ENCODE data around the gene RFC5.

RFC5 gene

GRCh38 chr12:118052324-118053070 is 36.0 kb downstream of the RFC5 start:
- no peak overlapping the region for H3K4me3 ChIP-seq (ENCODE audit: low read depth, low read length)
- no peak overlapping the region for H3K9ac ChIP-seq (ENCODE audit: low read depth, low read length)
- H3K4me1 ChIP-seq (ENCODE audit: control insufficient read depth, insufficient read depth, low read length), result peaks cover 3% of the 10 kb centered on the region; the same call in 1 of the 2 replicates
- peak overlapping the region; percentile 55 for H3K27ac ChIP-seq (ENCODE audit: low read depth, low read length)
- no peaks in the 10 kb centered on the region for H3K9me3 ChIP-seq (ENCODE audit: control insufficient read depth, insufficient read depth, low read length)
- peaks cover 51% of the 10 kb centered on the region for H3K36me3 ChIP-seq (ENCODE audit: control insufficient read depth, insufficient read depth, low read length)
- no peaks in the 10 kb centered on the region for H3K27me3 ChIP-seq (ENCODE audit: control insufficient read depth, insufficient read depth, low read length)

- no peak overlapping the region for H3K9ac ChIP-seq (ENCODE audit: low read depth, low read length)
- peaks cover 3% of the 10 kb centered on the region; the same call in 1 of the 2 replicates for H3K4me1 ChIP-seq (ENCODE audit: control insufficient read depth, insufficient read depth, low read length)
- peaks cover 43% of the 10 kb centered on the region for H3K36me3 ChIP-seq (ENCODE audit: control insufficient read depth, insufficient read depth, low read length)
- no peaks in the 10 kb centered on the region for H3K9me3 ChIP-seq (ENCODE audit: control insufficient read depth, insufficient read depth, low read length)
- no peaks in the 10 kb centered on the region for H3K27me3 ChIP-seq (ENCODE audit: control insufficient read depth, insufficient read depth, low read length)
- H3K4me3 ChIP-seq (ENCODE audit: low read depth, low read length), result no peak overlapping the region
- peak overlapping the region; percentile 53 for H3K27ac ChIP-seq (ENCODE audit: low read depth, low read length)
Observed at GRCh38 chr12:118053071-118053985, 36.8 kb downstream of the RFC5 start.

- H3K4me3 ChIP-seq (ENCODE audit: low read depth, low read length), result no peak overlapping the region
- H3K4me1 ChIP-seq (ENCODE audit: control insufficient read depth, insufficient read depth, low read length), result peaks cover 12% of the 10 kb centered on the region
- H3K9ac ChIP-seq (ENCODE audit: low read depth, low read length), result no peak overlapping the region
- no peak overlapping the region for H3K27ac ChIP-seq (ENCODE audit: low read depth, low read length)
- no peaks in the 10 kb centered on the region for H3K27me3 ChIP-seq (ENCODE audit: control insufficient read depth, insufficient read depth, low read length)
- no peaks in the 10 kb centered on the region for H3K9me3 ChIP-seq (ENCODE audit: control insufficient read depth, insufficient read depth, low read length)
- peaks cover 25% of the 10 kb centered on the region for H3K36me3 ChIP-seq (ENCODE audit: control insufficient read depth, insufficient read depth, low read length)
Observed at GRCh38 chr12:118055144-118055557, 38.6 kb downstream of the RFC5 start.

GRCh38 chr12:118055865-118056773 is 39.6 kb downstream of the RFC5 start:
- Histone ChIP-seq H3K27ac (ENCODE audit: low read depth, low read length) (no peak overlapping the region), H3K4me1 (ENCODE audit: control insufficient read depth, insufficient read depth, low read length) (peaks cover 13% of the 10 kb centered on the region), H3K9ac (ENCODE audit: low read depth, low read length) (no peak overlapping the region), H3K4me3 (ENCODE audit: low read depth, low read length) (no peak overlapping the region), H3K36me3 (ENCODE audit: control insufficient read depth, insufficient read depth, low read length) (peaks cover 16% of the 10 kb centered on the region), H3K9me3 (ENCODE audit: control insufficient read depth, insufficient read depth, low read length) (no peaks in the 10 kb centered on the region), H3K27me3 (ENCODE audit: control insufficient read depth, insufficient read depth, low read length) (no peaks in the 10 kb centered on the region)

GRCh38 chr12:118058227-118058626 is 41.7 kb downstream of the RFC5 start:
- Histone ChIP-seq H3K27me3 (ENCODE audit: control insufficient read depth, insufficient read depth, low read length) (no peaks in the 10 kb centered on the region), H3K36me3 (ENCODE audit: control insufficient read depth, insufficient read depth, low read length) (no peaks in the 10 kb centered on the region; the same call in 1 of the 2 replicates), H3K9me3 (ENCODE audit: control insufficient read depth, insufficient read depth, low read length) (no peaks in the 10 kb centered on the region), H3K9ac (ENCODE audit: low read depth, low read length) (no peak overlapping the region), H3K27ac (ENCODE audit: low read depth, low read length) (no peak overlapping the region), H3K4me3 (ENCODE audit: low read depth, low read length) (no peak overlapping the region), H3K4me1 (ENCODE audit: control insufficient read depth, insufficient read depth, low read length) (peaks cover 15% of the 10 kb centered on the region)

GRCh38 chr12:118058881-118059280 is 42.4 kb downstream of the RFC5 start:
- no peaks in the 10 kb centered on the region for H3K27me3 ChIP-seq (ENCODE audit: control insufficient read depth, insufficient read depth, low read length)
- H3K4me1 ChIP-seq (ENCODE audit: control insufficient read depth, insufficient read depth, low read length), result peaks cover 21% of the 10 kb centered on the region
- H3K36me3 ChIP-seq (ENCODE audit: control insufficient read depth, insufficient read depth, low read length), result peaks cover 1% of the 10 kb centered on the region; the same call in 1 of the 2 replicates
- H3K27ac ChIP-seq (ENCODE audit: low read depth, low read length), result no peak overlapping the region
- no peak overlapping the region for H3K4me3 ChIP-seq (ENCODE audit: low read depth, low read length)
- no peak overlapping the region for H3K9ac ChIP-seq (ENCODE audit: low read depth, low read length)
- no peaks in the 10 kb centered on the region for H3K9me3 ChIP-seq (ENCODE audit: control insufficient read depth, insufficient read depth, low read length)

- Histone ChIP-seq H3K4me3 (ENCODE audit: low read depth, low read length) (peak overlapping the region; percentile 84), H3K27ac (ENCODE audit: low read depth, low read length) (peak overlapping the region; percentile 97), H3K4me1 (ENCODE audit: control insufficient read depth, insufficient read depth, low read length) (peaks cover 28% of the 10 kb centered on the region), H3K27me3 (ENCODE audit: control insufficient read depth, insufficient read depth, low read length) (no peaks in the 10 kb centered on the region), H3K9ac (ENCODE audit: low read depth, low read length) (no peak overlapping the region), H3K9me3 (ENCODE audit: control insufficient read depth, insufficient read depth, low read length) (no peaks in the 10 kb centered on the region), H3K36me3 (ENCODE audit: control insufficient read depth, insufficient read depth, low read length) (peaks cover 4% of the 10 kb centered on the region; the same call in 1 of the 2 replicates)
Observed at GRCh38 chr12:118059341-118060191, 43.1 kb downstream of the RFC5 start.

GRCh38 chr12:118060301-118061010 is 44.0 kb downstream of the RFC5 start:
- Histone ChIP-seq H3K27me3 (ENCODE audit: control insufficient read depth, insufficient read depth, low read length) (no peaks in the 10 kb centered on the region), H3K36me3 (ENCODE audit: control insufficient read depth, insufficient read depth, low read length) (peaks cover 10% of the 10 kb centered on the region; the same call in 1 of the 2 replicates), H3K27ac (ENCODE audit: low read depth, low read length) (peak overlapping the region; percentile 97), H3K4me3 (ENCODE audit: low read depth, low read length) (peak overlapping the region; percentile 86), H3K4me1 (ENCODE audit: control insufficient read depth, insufficient read depth, low read length) (peaks cover 28% of the 10 kb centered on the region), H3K9me3 (ENCODE audit: control insufficient read depth, insufficient read depth, low read length) (no peaks in the 10 kb centered on the region), H3K9ac (ENCODE audit: low read depth, low read length) (peak overlapping the region; percentile 64)

GRCh38 chr12:118061011-118061872 is 44.7 kb downstream of the RFC5 start, which contains the start of gene WSB2:
WSB2 (minus strand) TSS chr12:118061179; CDS start chr12:118061048, 131 bp downstream.
- peaks cover 28% of the 10 kb centered on the region for H3K4me1 ChIP-seq (ENCODE audit: control insufficient read depth, insufficient read depth, low read length)
- peaks cover 17% of the 10 kb centered on the region for H3K36me3 ChIP-seq (ENCODE audit: control insufficient read depth, insufficient read depth, low read length)
- H3K27me3 ChIP-seq (ENCODE audit: control insufficient read depth, insufficient read depth, low read length), result no peaks in the 10 kb centered on the region
- peak within 1 kb of the TSS; percentile 97 for H3K27ac ChIP-seq (ENCODE audit: low read depth, low read length)
- H3K4me3 ChIP-seq (ENCODE audit: low read depth, low read length), result peak within 1 kb of the TSS; percentile 86
- no peaks in the 10 kb centered on the region for H3K9me3 ChIP-seq (ENCODE audit: control insufficient read depth, insufficient read depth, low read length)
- peak within 1 kb of the TSS; percentile 85 for H3K9ac ChIP-seq (ENCODE audit: low read depth, low read length)

All from HUES48 (cell line).